Kasumi-1 (cell line): ENCODE data around the gene INPP5K.
"Not testable (repeated sequence)": the region's sequence is repeated elsewhere in the genome, so short reads cannot be mapped to it uniquely, and the experiment has no call there.

Experiments
- DNase-seq, 2 experiments: peaks; one replicate each; lab custom pipeline; 2025; lab: John Stamatoyannopoulos, UW

Gene INPP5K

DNA sequence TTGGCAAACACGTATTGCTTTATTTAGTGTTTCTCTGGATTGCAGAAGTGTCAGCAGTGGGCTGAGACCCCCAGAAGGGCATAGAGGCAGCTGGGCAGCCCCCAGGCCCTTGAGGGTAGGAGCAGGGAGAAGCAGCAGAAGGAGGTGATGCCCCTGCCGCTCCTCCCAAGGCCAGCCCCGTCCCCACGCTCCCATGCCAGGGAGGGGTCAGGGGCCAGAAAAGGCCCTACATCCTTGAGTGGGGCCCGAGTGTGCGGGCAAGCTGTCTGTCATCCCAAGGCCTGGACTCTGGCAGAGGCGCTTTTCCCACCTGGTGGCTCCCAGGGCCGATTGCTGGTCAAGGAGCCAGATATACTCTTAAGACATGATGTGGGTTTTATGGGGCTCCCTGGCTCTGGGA, 52.2 kb downstream of the INPP5K start:
- DNase-seq = no peak

DNA sequence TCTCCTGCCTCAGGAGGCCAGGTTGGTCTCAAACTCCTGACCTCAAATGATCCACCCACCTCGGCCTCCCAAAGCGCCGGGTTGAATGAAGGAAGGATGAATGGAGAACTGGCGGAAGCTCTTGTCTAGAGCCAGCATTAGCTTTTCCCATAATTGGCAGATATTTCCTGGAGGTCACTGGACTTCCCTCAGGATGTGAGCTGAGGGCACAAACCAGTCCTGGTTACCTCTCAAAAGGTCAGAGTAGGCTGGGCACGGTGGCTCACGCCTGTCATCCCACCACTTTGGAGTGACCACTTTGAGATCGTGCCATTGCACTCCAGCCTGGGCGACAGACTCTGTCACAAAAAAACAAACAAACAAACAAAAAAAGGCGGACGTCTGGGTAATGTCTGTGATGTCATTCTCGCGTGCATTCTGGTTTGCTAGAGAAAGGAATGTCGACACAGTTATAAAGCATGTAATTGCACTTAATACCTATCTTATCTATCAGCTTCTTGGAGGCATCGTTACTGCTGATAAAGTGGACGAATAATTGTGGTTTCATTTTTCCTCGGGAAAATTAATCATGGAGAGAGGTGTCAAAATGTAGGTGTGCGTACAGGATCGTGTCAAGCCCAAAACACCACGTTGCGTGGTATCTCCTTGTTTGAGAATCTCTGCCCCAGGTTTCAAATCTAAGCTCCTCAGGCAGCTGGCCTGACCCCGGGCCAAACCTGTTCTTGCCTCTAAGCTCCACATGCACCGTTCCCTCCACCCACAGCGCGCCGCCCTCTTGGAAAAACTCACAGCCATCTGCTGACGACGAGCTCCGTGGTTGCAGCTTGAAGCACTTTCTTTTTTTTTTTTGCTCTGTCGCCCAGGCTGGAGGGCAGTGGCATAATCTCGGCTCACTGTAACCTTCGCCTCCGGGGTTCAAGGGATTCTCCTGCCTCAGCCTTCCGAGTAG, 54.0 kb downstream of the INPP5K start:
- no peak for DNase-seq

- DNase-seq = peak in 1 of 2 experiments; percentile 18
Measured at GRCh38 chr17:1461198-1461944, 55.0 kb downstream of the INPP5K start.

- DNase-seq = no peak
Measured at GRCh38 chr17:1460233-1460632, 56.2 kb downstream of the INPP5K start.

DNA sequence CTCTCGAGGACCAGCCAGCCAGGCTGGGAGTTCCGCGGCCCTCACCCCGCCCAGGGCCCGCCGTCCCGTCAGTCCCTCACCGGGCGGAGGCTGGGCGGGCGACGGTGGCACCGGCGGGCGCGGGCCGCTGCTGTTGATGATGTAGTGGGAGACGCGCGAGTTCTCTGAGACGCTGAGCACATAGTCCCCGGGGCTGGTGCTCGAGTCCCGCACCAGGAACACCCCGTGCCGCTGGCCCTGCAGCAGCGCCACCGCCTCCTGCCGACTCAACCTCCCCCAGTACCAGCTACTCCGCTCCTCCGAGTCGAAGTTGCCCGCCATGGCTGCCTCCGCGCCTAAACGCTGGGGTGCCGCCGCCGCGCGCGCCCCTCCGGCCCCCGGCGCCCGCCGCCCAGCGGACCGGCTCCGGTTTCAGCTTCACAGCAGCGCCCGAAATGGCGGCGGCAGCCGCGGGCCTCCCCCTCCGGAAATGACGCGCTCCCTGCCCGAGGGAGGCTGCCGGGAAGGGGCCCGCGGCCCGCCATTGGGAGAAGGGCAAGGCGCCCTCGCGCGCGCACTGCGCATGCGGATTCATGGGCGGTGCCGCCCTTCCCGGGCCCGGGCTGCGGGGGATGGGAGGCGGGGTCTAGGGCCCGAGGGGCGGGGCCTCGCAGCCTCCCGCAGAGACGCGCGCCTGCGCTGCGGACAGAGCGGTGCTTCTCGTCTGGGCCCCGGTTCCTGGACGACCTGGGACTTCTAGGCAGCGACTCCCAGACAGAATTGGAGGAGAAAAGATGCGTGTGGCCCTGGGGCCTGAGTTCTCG, 60.4 kb downstream of the INPP5K start, which contains the start of gene CRK:
Gene CRK (minus strand): TSS at position 436 of the 803 bp plus-strand sequence. CDS start 115 bp downstream, at position 321.
- DNase-seq = peak; percentile 56 to 58

GRCh38 chr17:1455291-1455796, 61.1 kb downstream of the INPP5K start:
- DNase-seq = peak in 1 of 2 experiments; percentile 34

DNA sequence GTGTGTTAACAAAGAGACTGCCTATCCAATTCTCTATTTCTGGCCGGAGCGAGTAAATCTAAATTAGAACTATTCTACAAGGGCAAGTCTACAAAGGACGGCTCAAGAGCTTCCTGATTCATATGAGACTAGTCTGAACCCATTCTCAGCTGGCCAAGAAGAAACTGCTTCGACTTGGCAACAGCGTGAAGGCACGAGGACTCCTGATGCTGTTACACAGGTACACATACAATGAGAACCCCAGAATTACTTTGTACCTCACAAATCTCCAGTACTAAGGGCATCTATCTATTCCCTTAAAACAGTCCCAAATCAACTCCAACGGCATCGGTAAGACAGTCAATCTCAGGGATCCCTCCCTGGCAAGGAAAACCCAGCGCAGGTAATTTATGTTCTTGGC, 61.9 kb downstream of the INPP5K start:
- no peak for DNase-seq

DNA sequence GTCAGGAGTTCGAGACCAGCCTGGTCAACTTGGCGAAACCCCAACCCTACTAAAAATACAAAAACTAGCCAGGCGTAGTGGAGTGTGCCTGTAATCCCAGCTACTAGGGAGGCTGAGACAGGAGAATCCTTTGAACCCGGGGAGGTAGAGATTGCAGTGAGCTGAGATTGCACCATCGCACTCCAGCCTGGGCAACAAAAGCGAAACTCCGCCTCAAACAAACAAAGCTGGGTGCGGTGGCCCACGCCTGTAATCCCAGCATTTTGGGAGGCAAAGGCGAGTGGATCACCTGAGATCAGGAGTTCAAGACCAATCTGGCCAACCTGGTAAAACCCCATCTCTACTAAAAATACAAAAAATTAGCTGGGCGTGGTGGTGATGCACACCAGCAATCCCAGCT, 62.7 kb downstream of the INPP5K start:
- DNase-seq = not testable (repeated sequence)

GRCh38 chr17:1452836-1453235, 63.6 kb downstream of the INPP5K start:
- DNase-seq = no peak

GRCh38 chr17:1450261-1450660, 66.2 kb downstream of the INPP5K start:
- DNase-seq = not testable (repeated sequence)

- peak in 1 of 2 experiments; percentile 11 for DNase-seq
Measured at GRCh38 chr17:1449412-1449967, 66.9 kb downstream of the INPP5K start.

- peak; percentile 32 to 41 for DNase-seq
Measured at GRCh38 chr17:1447052-1447451, 69.4 kb downstream of the INPP5K start.

DNA sequence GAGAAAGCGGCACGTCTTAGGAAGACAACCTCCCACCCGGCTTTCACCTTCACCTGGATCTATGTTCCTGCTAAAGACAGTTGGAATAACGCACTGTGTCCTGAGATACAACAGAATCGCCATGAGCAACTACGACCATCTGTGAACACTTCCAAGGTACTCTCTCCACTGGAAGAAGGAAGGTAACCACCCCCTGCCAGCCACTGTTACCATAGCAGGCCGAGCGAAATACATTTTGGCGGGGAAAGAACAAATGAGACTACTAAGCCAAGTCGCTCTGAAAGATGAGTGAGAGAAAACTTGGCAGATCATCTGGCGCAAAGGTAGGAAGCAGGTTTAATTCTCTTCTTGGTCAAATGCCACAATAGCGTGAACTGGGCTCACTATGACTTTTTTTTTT, 70.2 kb downstream of the INPP5K start:
- no peak for DNase-seq

DNA sequence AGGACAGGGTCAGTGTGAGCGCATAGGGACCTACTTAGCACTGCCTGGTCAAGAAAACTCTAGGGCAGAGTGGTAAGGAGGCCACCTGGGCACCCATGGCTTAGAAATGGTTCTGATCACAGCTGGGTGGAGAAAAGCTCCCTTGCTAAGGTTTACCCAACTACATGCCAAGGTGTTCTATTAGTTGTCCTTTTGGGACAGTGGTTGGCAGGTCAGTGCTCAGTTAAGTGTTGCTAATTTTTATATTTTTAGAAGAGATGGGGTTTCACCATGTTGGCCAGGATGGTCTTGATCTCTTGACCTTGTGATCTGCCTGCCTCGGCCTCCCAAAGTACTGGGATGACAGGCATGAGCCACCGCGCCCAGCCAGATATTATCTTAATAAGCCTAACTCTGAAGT, 70.7 kb downstream of the INPP5K start:
- not testable (repeated sequence) for DNase-seq
